HepG2 (cell line): ENCODE data around the gene IPO13. TPM values are rescaled to one million over a fixed set of nuclear protein-coding genes. Genes with fewer than 3 reads are reported as not detected.
A peak's percentile ranks its signal among the peaks of the same experiment; 100 is the strongest.

Experiments
- ATAC-seq: fragments of 200-7000 bp; cut with Tn5 transposase; 3 replicates; pipeline ENCODE4 v1.9.1; 2020; ENCODE audit warnings: mild to moderate bottlenecking, moderate library complexity
- BruUV-seq: library from RNA; stranded (reverse); fragments of 400-500 nt; replicated peaks from 2 replicates; lab custom pipeline; 2021; lab: Mats Ljungman, UMichigan
- CTCF ChIA-PET: fragments of 300-600 bp; formaldehyde crosslinking; extraction: SDS; loops from one replicate; lab custom pipeline; 2021; ENCODE audit warnings: low total read pairs, inconsistent platforms, low intra/inter-chr PET ratio; lab: Yijun Ruan, JAX
- POLR2A ChIA-PET: fragments of 350-600 bp; sonication (Branson Sonifier 250); formaldehyde crosslinking; loops from one replicate; lab custom pipeline; 2020; ENCODE audit warnings: antibody characterized with exemption, inconsistent platforms; lab: Yijun Ruan, JAX
- DNase-seq: peaks from one replicate; pipeline ENCODE4 v3.0.0-alpha.2; 2015; ENCODE audit warnings: low spot score
- FAIRE-seq: peaks from 3 replicates; lab custom pipeline; 2011; peaks lifted over from hg19 to GRCh38; lab: Jason Lieb, UNC
- H2AFZ ChIP-seq: one replicate; pipeline ENCODE4 v1.6.1; 2011; ENCODE audit warnings: low read length, inconsistent platforms
- H3K27ac ChIP-seq: fragments of 300-600 bp; 3 replicates; pipeline ENCODE4 v1.8.0; 2011; ENCODE audit warnings: mixed run types, mild to moderate bottlenecking, mixed read lengths, low read length, inconsistent platforms; ENCODE audit not compliant: insufficient read depth; ENCODE audit errors: extremely low read length
- H3K27me3 ChIP-seq, 2 experiments: fragments of 200-600 bp in 1 of 2; 2 replicates in 1 of 2; 3 replicates in 1 of 2; pipeline versions ENCODE4 v1.6.0 to v1.8.0; 2011; ENCODE audit warnings: low read length in 2 of 2, mild to moderate bottlenecking in 2 of 2, moderate library complexity in 2 of 2, inconsistent platforms in 1 of 2; ENCODE audit not compliant: insufficient read depth in 2 of 2, control insufficient read depth in 1 of 2
- H3K36me3 ChIP-seq, 2 experiments: fragments of 200-600 bp in 1 of 2; replicated peaks in 1 of 2; 2 replicates in 1 of 2; 3 replicates in 1 of 2; pipeline versions ENCODE4 v1.5.1 to v1.8.0; 2011; ENCODE audit warnings: low read length in 2 of 2, inconsistent platforms in 1 of 2; ENCODE audit not compliant: insufficient read depth in 2 of 2, control insufficient read depth in 1 of 2
- H3K4me1 ChIP-seq: 2 replicates; pipeline ENCODE4 v1.5.1; 2012; ENCODE audit warnings: low read length, inconsistent platforms; ENCODE audit not compliant: insufficient read depth
- H3K4me2 ChIP-seq: 2 replicates; pipeline ENCODE4 v1.6.0; 2011; ENCODE audit warnings: low read depth, low read length, inconsistent platforms
- H3K4me3 ChIP-seq, 3 experiments: fragments of 200-600 bp in 1 of 3; sonication (generic), shearing (Covaris generic) in 1 of 3; replicated peaks in 1 of 3; 2 replicates each; pipeline ENCODE4 v1.5.1; 2011 to 2016; ENCODE audit warnings: low read length in 3 of 3, inconsistent platforms in 2 of 3, low read depth in 2 of 3, mild to moderate bottlenecking in 2 of 3, control low read depth in 1 of 3, mixed read lengths in 1 of 3; ENCODE audit not compliant: insufficient read depth in 1 of 3
- H3K79me2 ChIP-seq: one replicate; pipeline ENCODE4 v1.6.1; 2011; ENCODE audit warnings: low read length, inconsistent platforms; ENCODE audit not compliant: insufficient read depth
- H3K9ac ChIP-seq: 2 replicates; pipeline ENCODE4 v1.6.0; 2011; ENCODE audit warnings: mild to moderate bottlenecking, low read depth, low read length, inconsistent platforms; ENCODE audit not compliant: insufficient read depth
- H3K9me3 ChIP-seq: 2 replicates; pipeline ENCODE4 v1.5.1; 2012; ENCODE audit warnings: mild to moderate bottlenecking, low read length
- H4K20me1 ChIP-seq: 2 replicates; pipeline ENCODE4 v1.6.0; 2011; ENCODE audit warnings: inconsistent platforms, mild to moderate bottlenecking, low read length, moderate library complexity; ENCODE audit not compliant: insufficient read depth
- ARID4A ChIP-seq: sonication (generic); formaldehyde crosslinking; IDR thresholded peaks from 2 replicates; pipeline ENCODE4 v1.5.0; 2020; ENCODE audit warnings: mild to moderate bottlenecking, missing genetic modification reagents, borderline replicate concordance
- DDIT3 ChIP-seq: sonication (generic); formaldehyde crosslinking; IDR thresholded peaks from 2 replicates; pipeline ENCODE4 v1.4.0; 2020; ENCODE audit warnings: mild to moderate bottlenecking, missing genetic modification reagents
- DZIP1 ChIP-seq: sonication (generic); formaldehyde crosslinking; IDR thresholded peaks from 2 replicates; pipeline ENCODE4 v1.5.0; 2020; ENCODE audit warnings: mild to moderate bottlenecking, missing genetic modification reagents
- GABPA ChIP-seq, 2 experiments: IDR thresholded peaks; 2 replicates each; pipeline ENCODE4 v1.6.1; 2011 to 2016; ENCODE audit warnings: low read depth in 2 of 2, low read length in 1 of 2, missing biosample characterization in 1 of 2, missing genetic modification characterization in 1 of 2
- GTF2F1 ChIP-seq: fragments of 150-350 bp; IDR thresholded peaks from 2 replicates; pipeline ENCODE4 v1.6.1; 2014; ENCODE audit warnings: low read length
- HDAC6 ChIP-seq: fragments of 200-600 bp; sonication (generic); IDR thresholded peaks from 2 replicates; pipeline ENCODE4 v1.7.0; 2017; ENCODE audit warnings: mild to moderate bottlenecking, antibody characterized with exemption, low read length, low read depth
- MTF1 ChIP-seq: sonication (generic); formaldehyde crosslinking; IDR thresholded peaks from 2 replicates; pipeline ENCODE4 v1.5.0; 2020; ENCODE audit warnings: missing genetic modification reagents
- RFXANK ChIP-seq: IDR thresholded peaks from 2 replicates; pipeline ENCODE4 v1.6.1; 2016
- SMAD3 ChIP-seq: sonication (generic); formaldehyde crosslinking; IDR thresholded peaks from 2 replicates; pipeline ENCODE4 v1.4.0; 2020; ENCODE audit warnings: missing genetic modification reagents
- TOE1 ChIP-seq: sonication (generic); formaldehyde crosslinking; IDR thresholded peaks from 2 replicates; pipeline ENCODE4 v1.4.0; 2020; ENCODE audit warnings: mild to moderate bottlenecking, missing genetic modification reagents
- ZNF781 ChIP-seq: sonication (generic); formaldehyde crosslinking; IDR thresholded peaks from 2 replicates; pipeline ENCODE4 v1.5.1; 2020; ENCODE audit warnings: borderline replicate concordance, mild to moderate bottlenecking, missing genetic modification reagents; ENCODE audit errors: not compliant biosample characterization
- WGBS: methylation state at CpG from one replicate; pipeline ENCODE4 v1.1.6; 2017; ENCODE audit warnings: low lambda C conversion rate; 5-methylcytosine and 5-hydroxymethylcytosine counted together
- in situ Hi-C: cut with HindIII; loops from 2 replicates; pipeline ENCODE4 v1.10.0; 2017; ENCODE audit warnings: low pct_unique_long_range_greater_than_20kb; ENCODE audit not compliant: extremely low pct_ligation_motif_present
- intact Hi-C: fragments of 100-400 bp; cut with micrococcal nuclease; formaldehyde crosslinking; loops from one replicate; pipeline ENCODE4 v1.10.0; 2022; ENCODE audit not compliant: unreplicated experiment
- polyA plus RNA-seq, 8 experiments: library from polyadenylated mRNA; depleted of rRNA in 3 of 8; stranded (reverse) in 7 of 8; unstranded in 1 of 8; fragments of >200 nt; fragmentation: Illumina TruSeq in 4 of 8; extraction: Trizol in 4 of 8; gene quantifications; 2 replicates each; pipeline versions ENCODE4 v1.2.1 to v1.2.3, GENCODE V29; 2011 to 2016; ENCODE audit warnings: low read depth in 4 of 8, missing spikeins in 1 of 8, mixed read lengths in 1 of 8; ENCODE audit not compliant: insufficient read depth in 1 of 8
- total RNA-seq, 5 experiments: library from RNA; depleted of rRNA; stranded (reverse); fragments of >200 nt; fragmentation: Illumina TruSeq; extraction: Trizol; gene quantifications; 2 replicates each; pipeline ENCODE4 v1.2.3, GENCODE V29; 2016; ENCODE audit warnings: low read depth in 1 of 5

Gene IPO13
- total and polyA plus RNA-seq, 2 of the 13 experiments (the other 11 are each of a cell fraction or from before 2014, with no cell fraction given) = 12.9 to 15.6 TPM

GRCh38 chr1:43999455-43999854 is 52.7 kb downstream of the IPO13 start:
- no peaks in the 10 kb centered on the region for H3K9me3 ChIP-seq
- in situ Hi-C loops (loop anchor here (5.0 kb wide), 1 partner anchor 33 kb away; the partner anchor contains the start of gene SLC6A9), intact Hi-C loops (no loop called here)
- WGBS = 96% methylated on average over 8 of the region's 8 CpGs
- FAIRE-seq = no peak
- ChIA-PET CTCF (no interaction called here), POLR2A (no interaction called here)
- BruUV-seq = TSS peak; percentile 35
- H3K9ac ChIP-seq = no peak overlapping the region
- no peak for ATAC-seq
- no peak overlapping the region for H3K4me2 ChIP-seq
- H3K27me3 ChIP-seq = no peaks in the 10 kb centered on the region
- no peak overlapping the region for H2AFZ ChIP-seq
- no peak overlapping the region for H3K27ac ChIP-seq
- H3K36me3 ChIP-seq = peaks cover 6 to 17% of the 10 kb centered on the region in 2 experiments; a peak in 4 of 5 replicates
- DNase-seq = no peak
- TF ChIP-seq MTF1 (CRISPR knock-in tag) = no peak
- no peak for TF ChIP-seq ARID4A (CRISPR knock-in tag)
- TF ChIP-seq ZNF781 = no peak
- no peak for TF ChIP-seq DZIP1 (CRISPR knock-in tag)
- TF ChIP-seq RFXANK (CRISPR knock-in tag) = no peak
- TF ChIP-seq TOE1 = no peak
- TF ChIP-seq GTF2F1 = no peak
- TF ChIP-seq GABPA (IDR thresholded peaks at IDR 0.05; ENCODE audit: low read depth, low read length) = no peak
- no peak for TF ChIP-seq GABPA (CRISPR knock-in tag; IDR thresholded peaks at IDR 0.05; ENCODE audit: low read depth)
- no peak for TF ChIP-seq SMAD3
- no peak for TF ChIP-seq DDIT3 (CRISPR knock-in tag)
- no peak for TF ChIP-seq HDAC6
- no peak overlapping the region for H3K4me3 ChIP-seq
- H4K20me1 ChIP-seq = no peaks in the 10 kb centered on the region
- H3K79me2 ChIP-seq = no peaks in the 10 kb centered on the region
- H3K4me1 ChIP-seq = peaks cover 34% of the 10 kb centered on the region
